ENCODE results near the gene CNOT2.
A peak's percentile ranks its signal among the peaks of the same experiment; 100 is the strongest.

The CNOT2 gene, protein sequence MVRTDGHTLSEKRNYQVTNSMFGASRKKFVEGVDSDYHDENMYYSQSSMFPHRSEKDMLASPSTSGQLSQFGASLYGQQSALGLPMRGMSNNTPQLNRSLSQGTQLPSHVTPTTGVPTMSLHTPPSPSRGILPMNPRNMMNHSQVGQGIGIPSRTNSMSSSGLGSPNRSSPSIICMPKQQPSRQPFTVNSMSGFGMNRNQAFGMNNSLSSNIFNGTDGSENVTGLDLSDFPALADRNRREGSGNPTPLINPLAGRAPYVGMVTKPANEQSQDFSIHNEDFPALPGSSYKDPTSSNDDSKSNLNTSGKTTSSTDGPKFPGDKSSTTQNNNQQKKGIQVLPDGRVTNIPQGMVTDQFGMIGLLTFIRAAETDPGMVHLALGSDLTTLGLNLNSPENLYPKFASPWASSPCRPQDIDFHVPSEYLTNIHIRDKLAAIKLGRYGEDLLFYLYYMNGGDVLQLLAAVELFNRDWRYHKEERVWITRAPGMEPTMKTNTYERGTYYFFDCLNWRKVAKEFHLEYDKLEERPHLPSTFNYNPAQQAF

DNA sequence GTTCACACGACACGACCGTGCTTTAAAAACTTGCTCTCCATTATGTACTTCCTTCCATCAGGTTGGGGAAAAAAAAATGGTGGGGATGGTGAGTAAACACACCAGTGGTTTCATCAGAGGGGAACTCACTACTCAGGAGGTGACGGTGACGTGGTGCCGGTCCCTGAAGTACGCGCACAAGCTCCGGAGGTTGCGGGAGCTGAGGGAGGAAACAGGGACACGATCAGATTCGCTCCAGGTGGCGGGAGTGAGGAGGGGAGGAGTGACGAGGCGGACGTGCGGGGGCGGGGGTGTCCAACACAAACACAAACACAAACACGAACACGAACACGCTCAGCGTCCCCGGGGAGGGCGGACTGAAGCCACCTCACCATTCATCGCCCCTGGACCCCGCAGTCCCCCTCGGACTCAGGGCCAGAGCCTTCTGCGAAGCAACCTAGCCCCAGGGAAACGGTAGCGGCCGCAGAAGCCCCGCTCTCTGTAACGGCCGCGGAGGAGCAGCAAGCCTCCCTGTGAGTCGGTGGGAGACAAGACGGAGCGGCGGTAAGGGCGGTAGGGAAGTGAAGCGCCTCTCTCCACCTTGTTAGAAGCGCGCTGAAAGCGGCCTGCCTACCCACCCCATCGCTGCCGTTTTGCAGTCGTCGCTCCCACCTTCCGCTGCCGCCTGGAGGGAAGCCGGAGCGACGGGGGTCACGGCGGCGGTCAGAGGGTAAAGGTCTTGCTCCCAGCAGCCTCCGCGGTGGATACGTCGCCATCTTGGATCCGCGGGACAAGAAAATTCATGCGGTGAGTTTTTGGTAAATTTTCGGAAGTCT, at the start of gene CNOT2:
Gene CNOT2, plus strand, starts transcription at position 739 of the 815 bp plus-strand sequence. CDS start 34,794 bp downstream, outside the sequence.
- H3K79me2 ChIP-seq (ENCODE audit: insufficient read depth, low read length): peaks cover 72% of the 10 kb centered on the region

DNA sequence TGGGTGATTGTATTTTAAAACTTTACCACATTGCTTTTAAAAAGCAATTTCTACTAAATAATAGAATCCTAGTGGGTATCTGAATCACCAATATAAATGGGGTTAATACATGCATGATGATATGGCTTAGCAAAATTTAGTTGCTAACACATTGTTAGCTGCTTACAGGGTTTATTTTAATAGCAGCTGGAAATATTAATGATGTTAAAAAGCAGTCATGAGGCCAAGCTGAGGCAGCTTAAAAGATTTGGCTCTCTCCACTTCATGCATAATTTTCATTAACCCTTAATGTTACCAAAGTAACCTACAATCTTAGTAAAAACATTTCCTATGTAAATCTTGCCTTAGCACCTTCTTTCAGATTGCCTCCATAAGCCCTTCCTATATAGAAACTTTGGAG, 49.2 kb upstream of the CNOT2 start:
- Histone ChIP-seq H3K4me3 (ENCODE audit: insufficient read depth, low read length, poor library complexity, severe bottlenecking) (no peak overlapping the region), H4K20me1 (ENCODE audit: low read depth, low read length) (no peaks in the 10 kb centered on the region), H3K79me2 (ENCODE audit: insufficient read depth, low read length) (no peaks in the 10 kb centered on the region), H3K27ac (ENCODE audit: low read depth, low read length) (no peak overlapping the region), H3K27me3 (ENCODE audit: low read length) (no peaks in the 10 kb centered on the region), H3K9me2 (replicated peaks; ENCODE audit: insufficient read depth, low read length) (no peaks in the 10 kb centered on the region), H3K4me2 (ENCODE audit: low read depth, low read length, poor library complexity, severe bottlenecking) (no peak overlapping the region), H3K9me3 (ENCODE audit: insufficient read depth, low read length) (no peaks in the 10 kb centered on the region), H3K9ac (ENCODE audit: low read length) (no peak overlapping the region), H3F3A (ENCODE audit: insufficient read depth) (no peaks in the 10 kb centered on the region), H3K36me3 (ENCODE audit: low read length) (no peaks in the 10 kb centered on the region), H2AFZ (ENCODE audit: low read depth, low read length, severe bottlenecking) (no peak overlapping the region)
- TF ChIP-seq, protein P1, sequence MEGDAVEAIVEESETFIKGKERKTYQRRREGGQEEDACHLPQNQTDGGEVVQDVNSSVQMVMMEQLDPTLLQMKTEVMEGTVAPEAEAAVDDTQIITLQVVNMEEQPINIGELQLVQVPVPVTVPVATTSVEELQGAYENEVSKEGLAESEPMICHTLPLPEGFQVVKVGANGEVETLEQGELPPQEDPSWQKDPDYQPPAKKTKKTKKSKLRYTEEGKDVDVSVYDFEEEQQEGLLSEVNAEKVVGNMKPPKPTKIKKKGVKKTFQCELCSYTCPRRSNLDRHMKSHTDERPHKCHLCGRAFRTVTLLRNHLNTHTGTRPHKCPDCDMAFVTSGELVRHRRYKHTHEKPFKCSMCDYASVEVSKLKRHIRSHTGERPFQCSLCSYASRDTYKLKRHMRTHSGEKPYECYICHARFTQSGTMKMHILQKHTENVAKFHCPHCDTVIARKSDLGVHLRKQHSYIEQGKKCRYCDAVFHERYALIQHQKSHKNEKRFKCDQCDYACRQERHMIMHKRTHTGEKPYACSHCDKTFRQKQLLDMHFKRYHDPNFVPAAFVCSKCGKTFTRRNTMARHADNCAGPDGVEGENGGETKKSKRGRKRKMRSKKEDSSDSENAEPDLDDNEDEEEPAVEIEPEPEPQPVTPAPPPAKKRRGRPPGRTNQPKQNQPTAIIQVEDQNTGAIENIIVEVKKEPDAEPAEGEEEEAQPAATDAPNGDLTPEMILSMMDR (IDR thresholded peaks at IDR 0.05; ENCODE audit: insufficient read depth, low read length, poor library complexity, severe bottlenecking): no peak
- no peak for TF ChIP-seq EZH2phosphoT487 (conservative IDR thresholded peaks at IDR 0.05; ENCODE audit: low read length)

More for the DNA sequence above, at the start of gene CNOT2:
- no peaks in the 10 kb centered on the region for H3K27me3 ChIP-seq (ENCODE audit: low read length)
- peaks cover 9% of the 10 kb centered on the region; the same call in 1 of the 2 replicates for H3K36me3 ChIP-seq (ENCODE audit: low read length)
- peaks cover 30% of the 10 kb centered on the region for H4K20me1 ChIP-seq (ENCODE audit: low read depth, low read length)
- peak within 1 kb of the TSS; percentile 69 for H3K4me3 ChIP-seq (ENCODE audit: insufficient read depth, low read length, poor library complexity, severe bottlenecking)
- H3F3A ChIP-seq (ENCODE audit: insufficient read depth): no peaks in the 10 kb centered on the region
- no peaks in the 10 kb centered on the region for H3K9me2 ChIP-seq (replicated peaks; ENCODE audit: insufficient read depth, low read length)
- peak within 1 kb of the TSS; percentile 84 for H3K9ac ChIP-seq (ENCODE audit: low read length)
- peak within 1 kb of the TSS; percentile 84 for H3K27ac ChIP-seq (ENCODE audit: low read depth, low read length)
- TF ChIP-seq, protein P1 (IDR thresholded peaks at IDR 0.05; ENCODE audit: insufficient read depth, low read length, poor library complexity, severe bottlenecking): no peak
- no peak for TF ChIP-seq EZH2phosphoT487 (conservative IDR thresholded peaks at IDR 0.05; ENCODE audit: low read length)
- peak within 1 kb of the TSS; percentile 69 for H2AFZ ChIP-seq (ENCODE audit: low read depth, low read length, severe bottlenecking)
- peak within 1 kb of the TSS; percentile 98 for H3K4me2 ChIP-seq (ENCODE audit: low read depth, low read length, poor library complexity, severe bottlenecking)
- H3K9me3 ChIP-seq (ENCODE audit: insufficient read depth, low read length): no peaks in the 10 kb centered on the region

DNA sequence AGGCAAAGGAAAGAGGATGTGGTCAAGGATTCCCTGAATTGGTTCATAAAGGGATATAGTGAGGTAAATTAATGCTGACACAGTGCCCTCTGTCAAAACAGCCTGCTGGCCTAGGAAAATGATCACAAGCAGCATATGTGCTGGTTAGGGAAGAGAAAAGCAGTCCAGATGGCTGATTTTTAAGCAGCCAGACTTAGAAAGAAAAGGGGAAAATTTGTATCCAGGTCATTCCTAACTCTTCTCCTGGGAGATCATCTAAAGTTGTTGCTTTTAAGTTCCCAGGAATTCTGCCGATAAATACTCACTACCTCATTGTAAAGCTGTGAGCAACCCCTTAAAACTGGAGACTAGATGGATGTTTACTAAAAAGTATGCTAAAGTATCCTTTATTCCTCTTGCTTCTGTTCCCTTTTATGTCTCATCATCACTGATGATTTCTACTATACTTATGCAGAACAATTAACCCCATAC, 46.4 kb upstream of the CNOT2 start:
- Histone ChIP-seq H3K27me3 (ENCODE audit: low read length) (no peaks in the 10 kb centered on the region), H2AFZ (ENCODE audit: low read depth, low read length, severe bottlenecking) (no peak overlapping the region), H3F3A (ENCODE audit: insufficient read depth) (no peaks in the 10 kb centered on the region), H3K4me2 (ENCODE audit: low read depth, low read length, poor library complexity, severe bottlenecking) (no peak overlapping the region), H3K9me2 (replicated peaks; ENCODE audit: insufficient read depth, low read length) (no peaks in the 10 kb centered on the region), H3K79me2 (ENCODE audit: insufficient read depth, low read length) (no peaks in the 10 kb centered on the region), H4K20me1 (ENCODE audit: low read depth, low read length) (no peaks in the 10 kb centered on the region), H3K9me3 (ENCODE audit: insufficient read depth, low read length) (no peaks in the 10 kb centered on the region), H3K4me3 (ENCODE audit: insufficient read depth, low read length, poor library complexity, severe bottlenecking) (no peak overlapping the region), H3K9ac (ENCODE audit: low read length) (no peak overlapping the region), H3K27ac (ENCODE audit: low read depth, low read length) (no peak overlapping the region), H3K36me3 (ENCODE audit: low read length) (no peaks in the 10 kb centered on the region)
- TF ChIP-seq, protein P1 (IDR thresholded peaks at IDR 0.05; ENCODE audit: insufficient read depth, low read length, poor library complexity, severe bottlenecking): no peak
- no peak for TF ChIP-seq EZH2phosphoT487 (conservative IDR thresholded peaks at IDR 0.05; ENCODE audit: low read length)

Measured in SU-DHL-6 (cell line).